ENCODE results near the gene RNF123.

Gene RNF123

GRCh38 chr3:49658711-49659110 is 30.6 kb upstream of the RNF123 start:
- DNase-seq (ENCODE audit: low spot score): no peak

DNA sequence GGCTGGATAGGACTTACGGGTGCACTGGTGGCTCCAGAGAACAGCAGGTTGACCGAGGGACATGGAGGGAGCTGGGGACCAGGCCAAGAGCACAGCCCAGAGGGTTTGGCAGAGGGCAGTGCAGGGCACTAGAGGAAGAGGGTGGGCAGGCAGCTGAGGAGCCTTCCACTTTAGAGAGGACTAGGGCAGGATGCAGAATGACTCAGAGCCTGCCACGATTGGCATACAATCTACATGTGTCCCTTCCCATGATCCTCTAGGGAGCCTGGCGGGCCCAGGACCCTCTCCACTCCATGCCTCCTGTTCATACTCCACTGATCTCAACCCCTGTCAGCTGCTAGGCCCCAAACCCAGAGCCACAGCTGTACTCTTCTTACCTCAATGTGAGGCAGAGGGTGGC is 29.6 kb upstream of the RNF123 start:
- DNase-seq (ENCODE audit: low spot score): no peak

DNA sequence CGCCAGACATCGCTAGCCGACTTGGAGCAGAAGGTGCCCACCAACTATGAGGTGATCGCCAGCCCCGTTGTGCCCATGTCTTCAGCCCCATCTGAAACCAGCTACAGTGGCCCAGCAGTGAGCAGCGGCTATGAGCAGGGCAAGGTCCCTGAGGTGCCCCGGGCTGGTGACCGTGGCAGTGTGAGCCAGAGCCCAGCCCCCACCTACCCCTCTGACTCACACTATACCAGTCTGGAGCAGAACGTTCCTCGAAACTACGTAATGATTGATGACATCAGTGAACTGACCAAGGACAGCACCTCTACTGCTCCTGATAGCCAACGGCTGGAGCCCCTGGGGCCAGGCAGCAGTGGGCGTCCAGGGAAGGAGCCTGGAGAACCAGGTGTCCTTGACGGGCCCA is 28.1 kb upstream of the RNF123 start:
- no peak for DNase-seq (ENCODE audit: low spot score)

- no peak for DNase-seq (ENCODE audit: low spot score)
Observed at GRCh38 chr3:49662021-49662420, 27.3 kb upstream of the RNF123 start.

DNA sequence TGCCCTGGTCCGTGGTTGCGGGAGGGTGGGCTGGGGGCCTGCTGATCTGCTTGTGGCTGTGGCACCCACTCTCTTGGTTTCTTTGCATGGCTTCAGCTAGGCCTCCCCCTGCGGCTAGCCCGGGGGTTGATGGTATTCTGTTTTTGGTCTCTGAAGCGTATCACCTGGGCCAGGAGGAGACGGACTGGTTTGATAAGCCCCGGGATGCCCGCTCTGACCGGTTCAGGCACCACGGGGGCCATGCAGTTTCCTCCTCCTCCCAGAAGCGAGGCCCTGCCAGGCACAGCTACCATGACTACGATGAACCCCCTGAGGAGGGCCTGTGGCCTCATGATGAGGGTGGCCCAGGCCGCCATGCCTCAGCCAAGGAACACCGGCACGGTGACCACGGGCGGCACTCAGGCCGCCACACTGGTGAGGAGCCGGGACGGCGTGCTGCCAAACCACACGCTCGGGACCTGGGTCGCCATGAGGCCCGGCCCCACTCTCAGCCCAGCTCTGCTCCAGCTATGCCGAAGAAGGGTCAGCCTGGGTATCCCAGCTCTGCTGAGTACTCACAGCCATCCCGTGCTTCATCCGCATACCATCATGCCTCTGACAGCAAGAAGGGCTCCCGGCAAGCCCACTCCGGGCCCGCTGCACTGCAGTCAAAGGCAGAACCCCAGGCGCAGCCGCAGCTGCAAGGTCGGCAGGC is 26.5 kb upstream of the RNF123 start:
- DNase-seq (ENCODE audit: low spot score): no peak

DNA sequence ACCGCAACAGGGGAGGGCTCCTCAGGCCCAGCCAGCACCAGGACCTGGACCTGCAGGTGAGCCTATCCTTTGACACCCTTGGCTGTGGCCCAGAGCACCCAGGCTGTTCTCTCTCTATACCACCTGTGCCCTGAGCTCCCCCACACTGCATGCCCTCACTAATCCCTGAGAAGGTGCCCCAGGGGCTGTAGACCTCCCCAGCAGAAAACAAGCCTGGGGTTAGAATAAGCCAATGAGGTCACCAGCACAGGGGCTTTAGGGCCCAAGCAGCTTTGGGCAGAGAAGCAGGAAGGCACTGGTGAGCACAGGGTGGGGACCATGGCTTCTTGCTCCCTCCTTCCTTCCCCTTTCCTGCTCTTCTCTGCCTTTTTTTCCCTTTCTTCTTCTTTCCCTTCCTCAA is 25.5 kb upstream of the RNF123 start:
- no peak for DNase-seq (ENCODE audit: low spot score)

- no peak for DNase-seq (ENCODE audit: low spot score)
Observed at GRCh38 chr3:49664300-49664699, 25.1 kb upstream of the RNF123 start.

GRCh38 chr3:49665822-49666519 is 23.4 kb upstream of the RNF123 start:
- no peak for DNase-seq (ENCODE audit: low spot score)

DNA sequence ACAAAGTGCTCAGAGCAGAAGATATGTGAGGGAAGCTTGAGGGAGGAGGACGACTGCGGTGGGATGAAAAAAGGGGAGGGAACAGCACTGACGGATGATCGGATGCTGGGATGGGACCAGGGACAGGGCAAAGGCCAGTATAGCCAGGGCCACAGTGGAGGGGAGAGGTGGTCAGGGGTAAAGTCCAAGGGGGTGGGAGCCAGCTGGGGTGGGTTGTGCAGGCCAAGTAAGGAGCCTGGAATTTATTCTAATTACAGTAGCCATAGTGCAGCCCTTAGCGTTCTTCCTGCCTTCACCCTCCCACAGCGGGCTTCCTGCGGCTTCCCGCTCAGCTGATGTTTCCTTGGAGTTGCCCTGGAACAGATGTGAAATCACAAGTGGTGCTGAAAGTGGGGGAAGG is 22.8 kb upstream of the RNF123 start:
- DNase-seq (ENCODE audit: low spot score): no peak

DNA sequence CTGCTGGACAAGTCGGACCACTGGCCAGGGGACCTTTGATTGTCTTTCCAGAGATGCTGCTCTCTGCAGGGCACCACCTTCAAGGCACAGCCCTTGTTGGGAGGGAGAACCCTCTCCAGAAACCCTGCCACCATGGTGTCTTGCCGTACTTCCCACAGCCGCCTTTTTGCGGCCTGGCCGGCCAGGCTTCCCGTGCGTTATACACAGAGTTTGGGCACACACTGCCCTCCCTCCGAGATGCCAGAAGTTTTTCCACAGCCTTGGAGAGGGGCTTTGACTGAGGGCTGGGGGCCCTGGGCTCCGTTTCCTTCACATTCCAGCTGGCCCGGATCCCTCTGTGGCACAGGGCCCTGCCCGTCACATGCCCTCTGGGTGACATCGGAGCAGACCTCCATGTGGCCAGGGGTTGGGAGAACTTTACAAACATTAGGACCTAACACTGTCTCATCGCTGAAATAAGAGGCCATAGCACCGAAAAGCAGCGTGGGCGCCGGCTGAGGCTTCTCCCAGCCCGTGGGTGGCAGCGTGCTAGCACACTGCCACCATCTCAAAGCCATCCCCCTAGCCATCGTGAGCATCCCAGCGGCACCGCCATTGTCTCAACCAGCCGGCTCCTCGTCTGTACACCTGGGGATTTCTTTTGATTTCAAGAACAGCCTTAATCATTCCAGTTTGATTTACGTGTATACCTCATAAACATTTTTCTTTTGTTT is 21.5 kb upstream of the RNF123 start:
- DNase-seq (ENCODE audit: low spot score): no peak

GRCh38 chr3:49668414-49668797 is 21.0 kb upstream of the RNF123 start:
- DNase-seq (ENCODE audit: low spot score): no peak

- no peak for DNase-seq (ENCODE audit: low spot score)
Observed at GRCh38 chr3:49668861-49669260, 20.5 kb upstream of the RNF123 start.

DNA sequence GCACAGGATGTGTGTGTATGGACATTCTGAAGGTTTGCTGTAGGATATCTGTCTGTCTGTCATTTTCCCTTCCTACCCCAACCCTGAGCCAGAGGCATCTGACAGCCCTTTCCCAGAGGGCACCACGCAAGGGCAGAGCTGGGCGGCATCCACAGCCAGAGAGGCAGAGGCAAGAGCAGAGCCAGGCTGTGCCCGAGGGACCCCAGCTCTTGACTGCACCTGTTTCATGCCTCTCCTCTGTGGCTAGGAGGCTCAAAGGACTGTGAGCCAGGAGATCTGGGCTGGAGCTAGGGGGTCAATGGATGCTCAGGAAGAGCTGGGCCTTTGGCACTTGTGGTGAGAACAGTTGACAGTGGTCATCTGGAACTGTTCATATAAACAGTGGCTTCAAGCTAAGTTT is 20.0 kb upstream of the RNF123 start:
- no peak for DNase-seq (ENCODE audit: low spot score)

DNA sequence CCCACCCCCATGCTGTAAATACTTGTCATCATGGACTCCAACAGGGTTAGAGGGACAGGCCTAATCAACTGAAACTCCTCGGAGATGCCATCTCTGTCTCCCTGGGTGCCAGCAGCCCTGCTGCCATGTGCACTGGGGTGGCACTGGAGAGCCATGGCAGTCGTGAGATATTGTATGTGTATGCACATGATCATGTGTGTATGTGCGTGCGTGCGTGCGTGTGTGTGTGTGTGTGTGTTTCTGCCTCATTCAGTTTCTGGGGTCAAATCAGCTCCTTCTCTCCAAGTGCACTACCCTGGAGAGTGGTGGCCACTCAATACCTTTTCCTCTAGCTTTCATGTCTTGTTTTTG is 18.4 kb upstream of the RNF123 start:
- no peak for DNase-seq (ENCODE audit: low spot score)

DNA sequence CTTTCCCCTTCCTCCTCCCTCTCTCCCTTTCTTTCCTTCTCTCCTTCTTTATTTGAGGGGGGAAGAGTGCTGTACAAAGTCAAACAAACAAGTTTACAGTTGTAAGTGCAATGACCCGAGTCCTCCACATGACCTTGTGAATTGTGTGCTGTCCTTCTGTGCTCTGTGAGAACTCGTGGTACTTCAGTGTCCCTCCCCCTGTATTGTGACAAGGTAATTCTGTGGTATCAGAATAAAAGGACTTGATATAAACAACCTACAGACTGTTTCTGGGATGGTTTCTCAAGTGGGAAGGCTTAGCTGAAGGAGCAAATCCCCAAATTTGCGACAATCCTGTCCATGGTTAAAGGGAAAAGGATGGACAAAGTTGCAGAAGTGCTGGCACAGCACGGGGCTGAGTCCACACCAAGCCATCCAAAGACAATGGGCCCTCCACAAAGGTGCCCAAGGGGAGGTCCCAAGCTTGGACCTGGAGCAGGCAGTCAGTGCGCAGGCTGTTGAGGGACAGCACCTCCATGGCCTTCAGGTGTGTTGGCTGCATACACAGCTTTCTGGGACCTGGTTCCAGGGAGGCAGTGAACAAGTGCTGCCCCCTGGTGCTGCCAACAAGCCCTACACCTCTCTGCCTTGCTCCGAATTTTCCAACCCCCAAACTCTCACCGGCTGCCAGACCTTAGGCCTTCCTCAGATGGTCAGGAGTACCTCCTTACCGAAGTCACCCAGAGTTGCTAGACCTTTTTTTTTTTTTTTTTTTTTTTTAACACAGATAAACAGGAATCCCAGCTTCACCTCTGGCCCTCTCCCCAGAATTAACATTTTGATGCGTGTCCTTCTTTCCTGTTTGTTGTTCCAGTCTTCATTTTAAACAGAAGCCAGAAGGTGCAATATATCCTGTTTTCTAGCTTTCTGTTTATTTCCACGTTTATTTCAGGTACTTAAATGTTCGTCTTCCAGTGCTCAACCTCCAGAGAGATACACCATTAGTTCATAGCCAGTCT is 17.8 kb upstream of the RNF123 start:
- peak; percentile 85 for DNase-seq (ENCODE audit: low spot score)

GRCh38 chr3:49673121-49673714 is 16.1 kb upstream of the RNF123 start:
- no peak for DNase-seq (ENCODE audit: low spot score)

DNA sequence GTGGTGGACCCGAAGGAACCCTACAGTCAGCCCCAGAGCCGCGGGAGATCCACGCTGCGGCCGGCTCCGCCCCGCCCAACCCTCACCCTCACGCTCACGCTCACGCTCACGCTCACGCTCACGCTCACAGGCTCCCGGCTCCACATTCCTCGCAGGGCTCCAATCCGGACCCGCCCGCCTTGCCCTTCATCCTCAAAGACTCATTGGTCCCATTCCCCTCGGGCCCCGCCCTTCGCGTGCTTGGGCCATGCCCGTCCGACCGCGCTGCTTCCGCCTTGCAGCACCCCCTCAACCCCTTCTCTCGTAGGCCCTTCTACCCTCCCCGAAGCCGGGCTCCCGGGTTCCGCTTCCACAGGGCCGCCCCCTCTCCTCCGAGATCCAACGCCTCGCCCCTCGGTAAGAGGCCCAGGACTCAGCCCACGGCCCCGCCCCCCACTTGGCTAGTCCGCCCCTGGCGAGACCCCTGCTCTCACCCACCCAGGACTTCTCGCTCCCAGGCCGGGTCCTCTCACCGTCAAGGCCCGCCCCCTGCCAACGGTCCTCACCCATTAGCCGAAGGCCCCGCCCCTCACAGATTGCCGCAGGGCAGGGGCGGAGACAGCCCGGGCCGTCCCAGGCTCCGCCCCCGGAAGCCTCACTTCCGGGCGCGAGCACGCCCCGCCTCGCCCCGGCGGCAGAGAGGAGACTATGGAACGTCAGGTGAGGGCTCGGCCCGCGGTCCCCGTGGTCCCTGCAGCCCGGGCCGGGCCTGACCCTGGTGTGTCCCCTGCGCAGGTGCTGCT is 15.5 kb upstream of the RNF123 start, which contains the start of gene APEH:
Gene APEH, plus strand, starts transcription at position 637 of the 782 bp plus-strand sequence. Its CDS starts 51 bp downstream, at position 688.
- peak; percentile 99 for DNase-seq (ENCODE audit: low spot score)

DNA sequence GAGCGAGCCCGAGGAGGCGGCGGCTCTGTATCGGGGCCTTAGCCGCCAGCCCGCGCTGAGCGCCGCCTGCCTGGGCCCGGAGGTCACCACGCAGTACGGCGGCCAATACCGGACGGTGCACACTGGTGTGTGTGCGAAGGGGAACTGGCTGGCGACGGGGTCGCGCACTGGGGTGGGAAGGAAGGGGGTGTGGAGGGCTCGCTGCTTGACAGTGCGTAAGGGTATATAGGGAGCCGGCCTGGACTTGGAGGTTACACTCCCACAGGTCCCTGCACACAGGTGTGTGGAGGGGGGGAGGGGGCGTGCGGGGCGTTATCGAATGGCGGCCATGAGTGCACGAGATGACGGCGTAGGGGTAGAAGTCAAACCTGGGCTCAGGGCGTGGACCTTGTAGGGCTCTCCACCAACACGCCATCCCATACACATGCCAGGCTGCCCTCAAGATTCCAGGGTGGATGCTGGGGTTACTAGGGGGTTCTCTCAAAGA is 14.8 kb upstream of the RNF123 start:
- DNase-seq (ENCODE audit: low spot score): no peak

DNA sequence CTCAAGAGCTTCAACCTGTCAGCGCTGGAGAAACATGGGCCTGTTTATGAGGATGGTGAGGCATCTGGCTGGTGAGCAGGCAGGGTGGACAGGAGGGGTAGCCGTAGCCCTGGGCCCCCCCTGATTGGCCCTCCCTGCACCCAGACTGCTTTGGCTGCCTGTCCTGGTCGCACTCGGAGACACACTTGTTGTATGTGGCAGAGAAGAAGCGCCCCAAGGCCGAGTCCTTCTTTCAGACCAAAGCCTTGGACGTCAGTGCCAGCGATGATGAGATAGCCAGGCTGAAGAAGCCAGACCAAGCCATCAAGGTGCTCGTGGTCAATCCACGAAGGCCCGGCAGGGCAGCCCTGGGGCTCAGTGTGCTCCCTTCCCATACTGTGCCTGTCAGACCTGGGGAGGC is 13.4 kb upstream of the RNF123 start:
- no peak for DNase-seq (ENCODE audit: low spot score)

DNA sequence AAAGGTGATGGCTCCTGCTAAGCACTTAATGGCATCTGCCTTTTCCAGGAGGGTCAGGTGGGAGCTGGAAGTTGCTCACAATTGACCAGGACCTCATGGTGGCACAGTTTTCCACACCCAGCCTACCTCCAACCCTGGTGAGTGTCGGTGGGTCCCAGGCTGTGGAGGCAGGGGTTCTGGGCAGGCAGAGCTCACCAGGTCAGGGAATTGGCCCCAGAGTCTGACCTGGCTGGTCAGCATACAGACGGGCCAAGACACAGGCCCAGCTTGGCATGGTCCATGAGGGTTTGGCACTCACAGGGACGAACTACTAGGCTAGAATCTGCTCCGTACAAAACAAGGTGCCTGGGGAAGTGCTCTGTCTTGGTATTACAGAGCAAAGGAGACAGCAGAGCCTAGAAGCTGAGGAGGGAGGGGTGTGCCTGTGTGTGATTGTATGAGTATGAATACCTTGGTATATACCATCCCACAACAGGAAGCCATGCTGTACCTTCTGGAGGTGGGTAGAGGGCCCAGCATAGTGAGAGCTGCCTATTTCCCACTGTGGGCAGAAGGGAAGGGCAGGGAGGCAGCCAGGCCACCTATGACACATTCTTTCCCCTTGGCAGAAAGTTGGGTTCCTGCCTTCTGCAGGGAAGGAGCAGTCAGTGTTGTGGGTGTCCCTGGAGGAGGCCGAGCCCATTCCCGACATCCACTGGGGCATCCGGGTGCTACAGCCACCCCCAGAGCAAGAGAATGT is 8.7 kb upstream of the RNF123 start:
- no peak for DNase-seq (ENCODE audit: low spot score)

Data from D341Med (cell line).